ENCODE results near the gene POU2F3. TPM values are rescaled to one million over a fixed set of nuclear protein-coding genes. Genes with fewer than 3 reads are reported as not detected.

Gene POU2F3
- total and polyA plus RNA-seq, 2 donors (not counting 1 experiment from before 2014, with no cell fraction given), result not detected

DNA sequence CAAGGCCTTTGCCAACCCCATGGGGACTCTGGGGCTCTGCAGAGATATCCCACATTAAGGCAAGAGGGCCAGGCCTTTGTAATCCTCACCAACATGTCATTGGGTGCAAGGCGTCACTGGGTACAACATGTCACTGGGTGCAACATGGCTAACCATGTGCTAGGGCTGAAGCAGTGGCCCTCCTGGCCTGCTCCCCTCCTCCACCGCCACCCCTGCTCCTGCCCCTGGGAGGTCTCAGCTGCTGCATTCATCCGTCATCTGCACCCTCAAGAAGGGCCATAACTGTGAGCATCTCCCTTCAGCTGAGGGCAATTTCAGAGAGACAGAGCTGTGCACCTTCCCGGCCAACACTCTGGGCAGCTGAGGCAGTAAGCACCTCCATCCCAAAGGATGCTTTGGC is 45.8 kb upstream of the POU2F3 start:
- no peak for TF ChIP-seq EZH2 (IDR thresholded peaks at IDR 0.05; ENCODE audit: low read length, missing control alignments)
- TF ChIP-seq, protein P1, sequence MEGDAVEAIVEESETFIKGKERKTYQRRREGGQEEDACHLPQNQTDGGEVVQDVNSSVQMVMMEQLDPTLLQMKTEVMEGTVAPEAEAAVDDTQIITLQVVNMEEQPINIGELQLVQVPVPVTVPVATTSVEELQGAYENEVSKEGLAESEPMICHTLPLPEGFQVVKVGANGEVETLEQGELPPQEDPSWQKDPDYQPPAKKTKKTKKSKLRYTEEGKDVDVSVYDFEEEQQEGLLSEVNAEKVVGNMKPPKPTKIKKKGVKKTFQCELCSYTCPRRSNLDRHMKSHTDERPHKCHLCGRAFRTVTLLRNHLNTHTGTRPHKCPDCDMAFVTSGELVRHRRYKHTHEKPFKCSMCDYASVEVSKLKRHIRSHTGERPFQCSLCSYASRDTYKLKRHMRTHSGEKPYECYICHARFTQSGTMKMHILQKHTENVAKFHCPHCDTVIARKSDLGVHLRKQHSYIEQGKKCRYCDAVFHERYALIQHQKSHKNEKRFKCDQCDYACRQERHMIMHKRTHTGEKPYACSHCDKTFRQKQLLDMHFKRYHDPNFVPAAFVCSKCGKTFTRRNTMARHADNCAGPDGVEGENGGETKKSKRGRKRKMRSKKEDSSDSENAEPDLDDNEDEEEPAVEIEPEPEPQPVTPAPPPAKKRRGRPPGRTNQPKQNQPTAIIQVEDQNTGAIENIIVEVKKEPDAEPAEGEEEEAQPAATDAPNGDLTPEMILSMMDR (conservative IDR thresholded peaks at IDR 0.05 in 1 of 2, IDR thresholded peaks at IDR 0.05 in 1 of 2; ENCODE audit: low read depth in 1 of 2, low read length in 2 of 2), result no peak
- no peak overlapping the region for H3K27ac ChIP-seq (ENCODE audit: insufficient read depth, low read length)
- H3K9ac ChIP-seq (ENCODE audit: insufficient read depth, low read length), result no peak overlapping the region
- no peak overlapping the region for H3K4me2 ChIP-seq (ENCODE audit: extremely low read depth, insufficient read depth, low read length)
- H3K9me3 ChIP-seq (ENCODE audit: control insufficient read depth, insufficient read depth, low read depth, low read length), result no peaks in the 10 kb centered on the region
- no peaks in the 10 kb centered on the region for H3K79me2 ChIP-seq (ENCODE audit: control insufficient read depth, insufficient read depth, low read length)
- H3K4me1 ChIP-seq (ENCODE audit: control insufficient read depth, extremely low read depth, insufficient read depth, low read length), result no peaks in the 10 kb centered on the region
- no peaks in the 10 kb centered on the region for H4K20me1 ChIP-seq (ENCODE audit: control insufficient read depth, extremely low read depth, insufficient read depth, low read length)
- H3K4me3 ChIP-seq (replicated peaks in 1 of 4; ENCODE audit: control extremely low read depth in 1 of 4, insufficient read depth in 1 of 4, low read depth in 3 of 4, low read length in 4 of 4), result no peak overlapping the region
- no peaks in the 10 kb centered on the region for H3K36me3 ChIP-seq (ENCODE audit: control insufficient read depth, insufficient read depth, low read length)
- no peak overlapping the region for H2AFZ ChIP-seq (ENCODE audit: low read length)
- DNase-seq (ENCODE audit: low read depth in 2 of 2), result no peak
- peaks cover 26% of the 10 kb centered on the region for H3K27me3 ChIP-seq (ENCODE audit: control insufficient read depth, insufficient read depth, low read length)

DNA sequence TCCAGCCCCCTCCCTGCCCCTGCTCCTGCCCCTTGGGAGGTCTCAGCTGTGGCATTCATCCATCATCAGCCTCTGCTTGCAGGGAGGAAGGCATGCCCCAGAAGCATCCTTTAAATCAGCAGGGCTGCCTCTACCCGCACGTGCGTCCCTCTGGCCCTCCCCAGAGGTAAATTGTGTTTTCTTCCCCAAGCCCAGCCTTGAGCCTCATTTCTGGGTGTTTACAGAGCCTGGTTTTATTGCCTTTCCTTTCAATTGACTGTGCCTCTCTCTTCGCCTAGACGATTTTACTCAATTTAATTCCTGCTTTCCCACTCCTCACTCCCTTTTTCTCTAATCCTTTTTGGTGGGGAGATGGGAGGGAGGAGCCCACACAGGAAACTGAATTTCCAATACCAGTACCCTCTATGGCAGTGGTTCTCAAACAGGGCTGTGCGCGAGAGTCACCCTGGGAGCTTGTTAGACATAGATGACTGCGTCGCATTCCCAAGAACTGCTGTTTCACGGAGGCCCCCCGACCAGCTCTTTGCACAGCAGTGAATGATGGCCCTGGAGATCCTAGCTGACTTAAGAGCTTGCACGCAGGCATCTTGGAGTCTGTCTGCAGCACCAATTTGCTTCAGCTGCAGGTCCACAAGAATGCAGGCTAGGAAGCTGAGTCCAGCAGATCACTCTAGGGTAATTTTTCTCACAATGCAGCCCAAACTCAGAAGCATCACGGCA is 44.2 kb upstream of the POU2F3 start:
- Histone ChIP-seq H3K9me3 (ENCODE audit: control insufficient read depth, insufficient read depth, low read depth, low read length) (no peaks in the 10 kb centered on the region), H3K9ac (ENCODE audit: insufficient read depth, low read length) (no peak overlapping the region), H3K4me2 (ENCODE audit: extremely low read depth, insufficient read depth, low read length) (no peak overlapping the region), H4K20me1 (ENCODE audit: control insufficient read depth, extremely low read depth, insufficient read depth, low read length) (no peaks in the 10 kb centered on the region), H3K4me1 (ENCODE audit: control insufficient read depth, extremely low read depth, insufficient read depth, low read length) (no peaks in the 10 kb centered on the region), H3K79me2 (ENCODE audit: control insufficient read depth, insufficient read depth, low read length) (no peaks in the 10 kb centered on the region), H2AFZ (ENCODE audit: low read length) (no peak overlapping the region), H3K27me3 (ENCODE audit: control insufficient read depth, insufficient read depth, low read length) (peaks cover 21% of the 10 kb centered on the region), H3K36me3 (ENCODE audit: control insufficient read depth, insufficient read depth, low read length) (no peaks in the 10 kb centered on the region), H3K4me3 (replicated peaks in 1 of 4; ENCODE audit: control extremely low read depth in 1 of 4, insufficient read depth in 1 of 4, low read depth in 3 of 4, low read length in 4 of 4) (no peak overlapping the region), H3K27ac (ENCODE audit: insufficient read depth, low read length) (no peak overlapping the region)
- TF ChIP-seq, protein P1 (conservative IDR thresholded peaks at IDR 0.05 in 1 of 2, IDR thresholded peaks at IDR 0.05 in 1 of 2; ENCODE audit: low read depth in 1 of 2, low read length in 2 of 2), result no peak
- TF ChIP-seq EZH2 (IDR thresholded peaks at IDR 0.05; ENCODE audit: low read length, missing control alignments), result no peak
- no peak for DNase-seq (ENCODE audit: low read depth in 2 of 2)

DNA sequence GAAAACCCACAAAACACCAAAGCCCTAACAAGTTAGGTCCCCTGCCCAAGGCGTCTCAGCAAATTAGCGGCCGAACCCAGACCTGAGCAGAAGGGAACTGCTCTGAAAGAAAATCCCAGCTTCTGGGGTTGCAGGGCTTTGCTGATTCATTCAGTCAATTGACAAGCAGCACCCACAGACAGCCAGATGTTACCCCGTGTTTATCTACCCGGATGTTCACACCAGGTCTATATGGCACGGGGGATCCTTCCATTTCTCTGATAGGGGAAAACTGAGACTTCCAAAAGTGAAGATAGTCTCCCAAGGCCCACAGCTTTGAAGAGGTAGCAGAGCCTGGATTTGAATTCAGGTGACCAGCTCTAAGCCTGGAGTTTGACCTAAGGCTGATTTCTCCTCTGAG is 43.1 kb upstream of the POU2F3 start:
- Histone ChIP-seq H3K4me1 (ENCODE audit: control insufficient read depth, extremely low read depth, insufficient read depth, low read length) (no peaks in the 10 kb centered on the region), H3K79me2 (ENCODE audit: control insufficient read depth, insufficient read depth, low read length) (no peaks in the 10 kb centered on the region), H4K20me1 (ENCODE audit: control insufficient read depth, extremely low read depth, insufficient read depth, low read length) (no peaks in the 10 kb centered on the region), H3K27me3 (ENCODE audit: control insufficient read depth, insufficient read depth, low read length) (peaks cover 23% of the 10 kb centered on the region), H3K27ac (ENCODE audit: insufficient read depth, low read length) (no peak overlapping the region), H3K4me3 (replicated peaks in 1 of 4; ENCODE audit: control extremely low read depth in 1 of 4, insufficient read depth in 1 of 4, low read depth in 3 of 4, low read length in 4 of 4) (no peak overlapping the region), H3K4me2 (ENCODE audit: extremely low read depth, insufficient read depth, low read length) (no peak overlapping the region), H3K9me3 (ENCODE audit: control insufficient read depth, insufficient read depth, low read depth, low read length) (no peaks in the 10 kb centered on the region), H3K9ac (ENCODE audit: insufficient read depth, low read length) (no peak overlapping the region), H2AFZ (ENCODE audit: low read length) (no peak overlapping the region), H3K36me3 (ENCODE audit: control insufficient read depth, insufficient read depth, low read length) (no peaks in the 10 kb centered on the region)
- no peak for TF ChIP-seq EZH2 (IDR thresholded peaks at IDR 0.05; ENCODE audit: low read length, missing control alignments)
- DNase-seq (ENCODE audit: low read depth in 2 of 2), result no peak
